VCaP (cell line): Measurements from ENCODE around the gene TXNL1.

Source experiments
- H3K27ac ChIP-seq: fragments of 450-650 bp; 2 replicates; pipeline ENCODE4 v1.5.1; 2017
- CTCF ChIP-seq: fragments of 450-650 bp; conservative IDR thresholded peaks from 2 replicates; pipeline ENCODE4 v1.5.1; 2017; ENCODE audit warnings: mild to moderate bottlenecking, moderate library complexity

The TXNL1 gene

GRCh38 chr18:56638232-56639103, at the start of gene TXNL1:
TXNL1 (minus strand) TSS chr18:56638592; CDS start chr18:56638440, 152 bp downstream.
- TF ChIP-seq CTCF = no peak
- H3K27ac ChIP-seq = peak within 1 kb of the TSS; percentile 96

GRCh38 chr18:56684277-56684676, 45.9 kb upstream of the TXNL1 start:
- peak overlapping the region; percentile 41 for H3K27ac ChIP-seq
- no peak for TF ChIP-seq CTCF

- TF ChIP-seq CTCF = no peak
- H3K27ac ChIP-seq = peak overlapping the region; percentile 84
Observed at GRCh38 chr18:56678836-56679565, 40.6 kb upstream of the TXNL1 start.

GRCh38 chr18:56676639-56677038, 38.2 kb upstream of the TXNL1 start:
- H3K27ac ChIP-seq = no peak overlapping the region
- TF ChIP-seq CTCF = no peak

- no peak overlapping the region for H3K27ac ChIP-seq
- TF ChIP-seq CTCF = no peak
Observed at GRCh38 chr18:56672981-56673380, 34.6 kb upstream of the TXNL1 start.

GRCh38 chr18:56672391-56672790, 34.0 kb upstream of the TXNL1 start:
- H3K27ac ChIP-seq = no peak overlapping the region
- no peak for TF ChIP-seq CTCF

GRCh38 chr18:56662902-56663301, 24.5 kb upstream of the TXNL1 start:
- peak overlapping the region; percentile 77 for H3K27ac ChIP-seq
- no peak for TF ChIP-seq CTCF
